ENCODE measurements around the gene DOCK8.
"Not testable (repeated sequence)": the region's sequence is repeated elsewhere in the genome, so short reads cannot be mapped to it uniquely, and the experiment has no call there.

The DOCK8 gene

GRCh38 chr9:214648-215493, at the start of gene DOCK8:
Gene DOCK8 (plus strand): TSS chr9:214865. CDS start chr9:214977, 112 bp downstream.
- peak; percentile 45 for DNase-seq (ENCODE audit: low read depth)

- not testable (repeated sequence) for DNase-seq (ENCODE audit: low read depth)
Measured at GRCh38 chr9:169757-170156, 44.9 kb upstream of the DOCK8 start.

GRCh38 chr9:178140-178825, 36.4 kb upstream of the DOCK8 start:
- not testable (repeated sequence) for DNase-seq (ENCODE audit: low read depth)

- peak; percentile 71 for DNase-seq (ENCODE audit: low read depth)
Measured at GRCh38 chr9:178970-179383, 35.7 kb upstream of the DOCK8 start, which contains the start of gene ZNG1A. Gene ZNG1A (minus strand): TSS chr9:179056. CDS start chr9:178969, 87 bp downstream.

- DNase-seq (ENCODE audit: low read depth): not testable (repeated sequence)
Measured at GRCh38 chr9:199601-200000, 15.1 kb upstream of the DOCK8 start.

GRCh38 chr9:206481-206880, 8.2 kb upstream of the DOCK8 start:
- no peak for DNase-seq (ENCODE audit: low read depth)

- no peak for DNase-seq (ENCODE audit: low read depth)
Measured at GRCh38 chr9:209143-209758, 5.4 kb upstream of the DOCK8 start.

- DNase-seq (ENCODE audit: low read depth): no peak
Measured at GRCh38 chr9:211036-211435, 3.6 kb upstream of the DOCK8 start.

- no peak for DNase-seq (ENCODE audit: low read depth)
Measured at GRCh38 chr9:211557-211956, 3.1 kb upstream of the DOCK8 start.

GRCh38 chr9:212297-212696, 2.4 kb upstream of the DOCK8 start:
- DNase-seq (ENCODE audit: low read depth): no peak

- DNase-seq (ENCODE audit: low read depth): not testable (repeated sequence)
Measured at GRCh38 chr9:213901-214300, 764 bp upstream of the DOCK8 start.

- DNase-seq (ENCODE audit: low read depth): no peak
Measured at GRCh38 chr9:214351-214647, 366 bp upstream of the DOCK8 start.

- no peak for DNase-seq (ENCODE audit: low read depth)
Measured at GRCh38 chr9:215631-216155, 1.0 kb downstream of the DOCK8 start.

GRCh38 chr9:216866-217265, 2.2 kb downstream of the DOCK8 start:
- no peak for DNase-seq (ENCODE audit: low read depth)

- DNase-seq (ENCODE audit: low read depth): no peak
Measured at GRCh38 chr9:217950-218349, 3.3 kb downstream of the DOCK8 start.

GRCh38 chr9:219036-219435, 4.4 kb downstream of the DOCK8 start:
- not testable (repeated sequence) for DNase-seq (ENCODE audit: low read depth)

GRCh38 chr9:219670-220365, 5.2 kb downstream of the DOCK8 start:
- no peak for DNase-seq (ENCODE audit: low read depth)

- no peak for DNase-seq (ENCODE audit: low read depth)
Measured at GRCh38 chr9:221989-222776, 7.5 kb downstream of the DOCK8 start.

GRCh38 chr9:223152-223551, 8.5 kb downstream of the DOCK8 start:
- no peak for DNase-seq (ENCODE audit: low read depth)

GRCh38 chr9:224026-224425, 9.4 kb downstream of the DOCK8 start:
- no peak for DNase-seq (ENCODE audit: low read depth)
